DMS114 treated with DMSO at 0.1 percent for 48 hours (cell line): Measurements from ENCODE around the gene NR1H4.
"Not testable (repeated sequence)": the region's sequence is repeated elsewhere in the genome, so short reads cannot be mapped to it uniquely, and the experiment has no call there.

Experiments used
- DNase-seq: peaks from one replicate; lab custom pipeline; 2025; ENCODE audit not compliant: unreplicated experiment; lab: John Stamatoyannopoulos, UW

Gene NR1H4

GRCh38 chr12:100565987-100566545 lies 92.4 kb downstream of the NR1H4 start:
- DNase-seq = no peak

- DNase-seq = no peak
These were observed 93.4 kb downstream of the NR1H4 start for GRCh38 chr12:100566887-100567637.

DNA sequence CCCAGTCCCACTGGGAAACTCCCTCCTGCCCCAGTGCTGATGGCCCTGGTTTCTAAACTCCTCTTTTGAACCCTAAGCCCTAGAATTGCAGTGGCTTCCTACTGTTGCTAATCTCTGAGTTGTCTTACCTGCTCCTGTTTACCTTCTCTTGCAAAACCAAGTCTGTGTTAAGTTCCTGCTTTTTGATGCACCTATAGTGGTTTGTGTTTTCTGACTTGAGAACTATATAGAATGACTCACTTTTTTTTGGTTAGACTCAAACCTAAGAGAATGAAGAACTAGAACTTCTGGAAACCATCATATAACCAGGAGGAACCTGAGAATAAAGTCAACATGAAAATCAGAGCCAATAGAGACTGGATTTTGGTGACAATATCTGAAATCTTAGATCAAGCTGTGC lies 94.3 kb downstream of the NR1H4 start:
- no peak for DNase-seq

GRCh38 chr12:100572184-100572583 lies 98.5 kb downstream of the NR1H4 start:
- DNase-seq = no peak

DNA sequence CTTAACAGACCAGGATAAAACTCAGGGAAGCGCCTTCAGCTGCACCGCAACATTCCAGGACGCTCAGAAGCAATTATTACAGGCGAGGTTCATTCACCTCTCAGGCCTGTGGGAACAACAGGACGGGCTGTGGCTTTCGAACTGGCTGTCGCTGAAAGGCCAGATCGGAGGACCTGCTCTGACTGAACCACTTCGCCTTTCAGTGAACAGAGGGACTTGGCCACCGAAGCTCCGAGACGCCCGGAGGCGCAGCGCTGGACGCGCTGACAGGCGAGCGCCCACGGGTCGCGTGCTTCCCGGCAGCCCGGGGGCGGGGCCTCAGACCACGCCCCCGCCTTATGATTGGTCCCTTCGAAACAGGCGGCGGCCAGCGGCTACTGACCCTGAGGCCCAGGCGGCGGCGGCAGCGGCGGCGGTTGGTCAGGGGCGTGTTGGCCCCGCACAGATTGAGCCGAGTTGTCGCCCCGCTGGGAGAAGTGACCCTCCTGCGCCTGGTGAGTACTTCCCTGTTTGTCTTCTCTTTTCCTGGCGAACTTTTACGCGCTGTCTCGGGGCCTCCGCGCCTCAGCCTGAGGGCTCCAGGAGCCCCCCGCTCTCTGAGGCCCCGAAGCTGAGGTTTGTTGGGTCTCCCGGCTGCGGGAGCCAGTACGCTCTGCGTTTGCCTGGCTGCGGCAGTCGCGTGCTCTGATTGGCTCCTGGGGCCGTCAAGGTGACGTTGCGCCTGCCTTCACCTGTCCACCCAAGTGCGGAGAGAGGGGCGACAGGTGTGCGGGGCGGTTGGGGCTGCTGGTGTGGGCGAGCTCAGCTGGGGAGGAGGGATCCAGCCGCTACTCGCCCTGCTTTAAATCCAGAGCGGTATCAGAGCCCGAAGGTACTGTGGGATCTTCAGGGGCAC lies 99.9 kb downstream of the NR1H4 start, which contains the start of gene GAS2L3:
Gene GAS2L3 (plus strand): TSS at position 393 of the 895 bp plus-strand sequence. CDS start 21,221 bp downstream, outside the sequence.
- DNase-seq = peak; percentile 81

DNA sequence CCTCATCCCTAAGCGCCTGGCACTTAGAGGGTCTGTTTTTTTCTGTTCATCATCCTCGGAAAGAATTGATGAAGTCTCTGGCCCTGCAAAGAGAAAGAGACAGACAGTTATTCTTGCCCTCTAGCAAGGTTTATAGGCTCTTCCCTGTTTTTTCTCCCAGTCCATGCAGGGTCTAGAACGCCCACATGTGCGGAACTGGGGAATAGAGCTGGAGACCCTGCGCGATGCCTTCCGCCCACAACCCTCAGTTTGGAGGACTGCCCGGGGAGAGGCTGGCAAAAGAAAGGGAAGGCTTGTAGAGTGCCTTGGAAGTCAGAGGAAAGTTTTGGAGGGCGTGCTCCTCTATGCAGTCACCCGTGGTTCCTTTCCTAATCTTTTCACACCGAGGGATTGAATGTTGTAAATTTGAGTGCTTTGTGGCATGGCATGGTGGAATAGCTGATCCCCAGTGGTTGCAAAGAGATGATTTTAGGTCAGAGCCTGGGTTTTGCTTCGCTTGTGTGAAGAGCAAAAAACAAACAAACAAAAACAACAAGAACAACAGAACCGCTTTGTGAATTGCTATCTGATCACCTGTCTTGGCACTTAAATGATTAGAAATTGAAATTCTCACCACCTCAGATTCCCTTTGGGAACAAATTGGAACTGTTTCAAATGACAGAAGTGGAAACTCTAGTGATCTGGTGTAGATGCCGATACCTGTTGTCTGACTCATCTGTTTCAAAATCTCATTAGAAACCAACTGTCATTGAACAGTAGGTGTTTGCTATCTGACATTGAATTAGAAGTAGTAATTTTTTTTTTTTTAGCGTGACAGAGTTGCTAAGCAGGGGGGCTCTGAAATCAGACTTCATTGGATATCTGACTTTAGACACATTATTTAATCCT lies 100.8 kb downstream of the NR1H4 start:
- DNase-seq = no peak

DNA sequence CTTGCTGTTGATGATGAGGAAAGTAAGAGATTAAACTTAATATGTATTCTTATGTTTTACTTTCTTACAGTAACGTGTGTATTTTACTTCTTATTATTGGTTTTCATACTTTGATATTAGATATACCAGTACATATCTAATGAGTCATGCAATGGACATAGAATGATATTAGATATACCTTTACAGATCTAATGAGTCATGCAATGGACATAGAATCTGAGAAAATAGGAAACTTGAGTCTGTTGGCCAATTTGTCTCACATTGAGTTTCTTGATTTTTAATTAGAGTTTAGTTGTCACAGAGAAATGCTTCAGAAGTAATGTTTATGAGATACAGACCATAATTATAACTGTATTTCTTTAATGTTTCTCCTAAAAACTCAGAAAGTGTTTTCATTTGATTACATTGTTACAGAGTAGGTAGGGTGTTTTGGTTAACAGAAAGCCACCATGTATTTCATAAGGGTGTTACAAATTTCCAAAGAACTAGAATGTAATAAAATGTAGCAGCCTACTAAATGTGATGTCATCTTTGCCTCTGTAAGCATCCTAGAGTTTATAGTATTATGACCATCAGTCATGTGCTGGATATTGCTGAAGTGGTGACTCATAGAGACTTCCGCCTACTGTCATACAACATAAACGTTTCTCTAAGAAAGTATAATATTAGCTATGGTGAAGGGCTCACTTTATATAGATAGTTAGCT lies 102.8 kb downstream of the NR1H4 start:
- no peak for DNase-seq

- DNase-seq = no peak
These were observed 105.3 kb downstream of the NR1H4 start for GRCh38 chr12:100578923-100579322.

DNA sequence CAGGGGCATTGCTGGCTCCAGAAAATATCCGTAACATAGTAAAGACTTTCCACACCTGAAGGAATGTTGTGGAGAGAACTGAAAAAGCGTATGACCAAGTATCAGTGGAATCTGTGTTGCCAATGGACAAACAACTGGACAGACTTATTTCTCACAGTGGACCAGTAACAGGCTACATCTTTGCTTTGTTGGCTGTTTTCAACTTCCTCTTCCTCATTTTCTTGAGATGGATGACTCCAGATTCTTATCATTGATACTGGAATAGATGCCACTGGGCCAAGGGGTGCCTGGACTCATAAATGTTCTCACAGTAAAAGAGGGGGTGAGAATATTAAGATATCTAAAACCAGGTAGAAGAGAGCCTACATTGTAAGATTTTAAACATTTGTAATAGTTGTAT lies 106.2 kb downstream of the NR1H4 start:
- no peak for DNase-seq

- DNase-seq = no peak
These were observed 110.6 kb downstream of the NR1H4 start for GRCh38 chr12:100584256-100584655.

DNA sequence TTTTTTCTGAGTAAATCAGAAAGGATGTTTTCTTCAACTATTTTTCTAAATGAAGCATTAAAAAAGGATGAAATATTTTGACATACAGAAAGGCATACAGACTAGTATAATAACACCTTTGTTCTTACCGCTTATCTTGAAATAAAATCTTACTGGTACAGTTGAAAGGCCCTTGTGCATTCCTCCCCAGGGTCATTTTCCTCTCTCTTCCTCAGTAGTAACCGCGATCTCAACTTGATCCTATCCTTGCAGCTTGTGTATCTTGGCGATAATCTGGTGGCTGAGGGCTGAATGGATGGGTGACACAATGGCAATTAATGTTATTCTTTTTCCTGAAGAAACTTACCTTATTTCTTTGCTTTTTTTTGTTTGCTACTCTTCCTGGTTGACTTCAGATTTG lies 118.3 kb downstream of the NR1H4 start:
- no peak for DNase-seq

DNA sequence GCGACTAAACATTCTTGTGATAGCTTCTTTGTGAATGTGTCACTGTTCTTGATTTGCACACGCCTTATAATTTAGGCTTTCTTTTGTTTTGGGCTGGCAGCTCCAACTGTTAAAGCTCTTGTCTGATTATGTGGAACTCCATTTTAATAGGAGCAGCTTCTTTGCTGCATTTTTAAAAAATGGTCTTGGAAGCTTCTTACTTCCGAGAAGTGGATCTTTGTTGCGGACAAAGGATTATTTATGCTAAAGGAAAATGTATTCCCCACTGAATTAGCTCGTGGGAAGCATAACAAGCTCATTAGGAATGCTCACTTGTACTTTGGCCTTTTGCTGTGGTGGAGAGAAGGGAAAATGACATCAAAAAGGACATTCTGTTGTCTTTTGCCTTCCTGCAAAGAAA lies 119.8 kb downstream of the NR1H4 start:
- DNase-seq = no peak

GRCh38 chr12:100601626-100602025 lies 128.0 kb downstream of the NR1H4 start:
- DNase-seq = no peak

DNA sequence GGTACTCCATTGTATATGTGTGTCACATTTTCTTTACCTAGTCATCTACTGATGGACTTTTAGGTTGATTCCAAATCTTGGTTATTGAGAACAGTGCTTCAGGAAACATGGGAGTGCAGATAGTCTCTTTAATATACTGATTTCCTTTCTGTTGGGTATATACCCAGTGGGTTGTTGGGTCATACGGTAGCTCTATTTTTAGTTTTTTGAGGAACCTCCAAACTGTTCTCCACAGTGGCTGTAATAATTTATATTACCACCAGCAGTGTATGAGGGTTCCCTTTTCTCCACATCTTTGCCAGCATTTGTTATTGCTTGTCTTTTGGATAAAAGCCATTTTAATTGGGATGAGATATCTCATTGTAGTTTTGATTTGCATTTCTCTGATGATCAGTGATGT lies 129.3 kb downstream of the NR1H4 start:
- DNase-seq = not testable (repeated sequence)

GRCh38 chr12:100608776-100609175 lies 135.1 kb downstream of the NR1H4 start:
- DNase-seq = no peak

DNA sequence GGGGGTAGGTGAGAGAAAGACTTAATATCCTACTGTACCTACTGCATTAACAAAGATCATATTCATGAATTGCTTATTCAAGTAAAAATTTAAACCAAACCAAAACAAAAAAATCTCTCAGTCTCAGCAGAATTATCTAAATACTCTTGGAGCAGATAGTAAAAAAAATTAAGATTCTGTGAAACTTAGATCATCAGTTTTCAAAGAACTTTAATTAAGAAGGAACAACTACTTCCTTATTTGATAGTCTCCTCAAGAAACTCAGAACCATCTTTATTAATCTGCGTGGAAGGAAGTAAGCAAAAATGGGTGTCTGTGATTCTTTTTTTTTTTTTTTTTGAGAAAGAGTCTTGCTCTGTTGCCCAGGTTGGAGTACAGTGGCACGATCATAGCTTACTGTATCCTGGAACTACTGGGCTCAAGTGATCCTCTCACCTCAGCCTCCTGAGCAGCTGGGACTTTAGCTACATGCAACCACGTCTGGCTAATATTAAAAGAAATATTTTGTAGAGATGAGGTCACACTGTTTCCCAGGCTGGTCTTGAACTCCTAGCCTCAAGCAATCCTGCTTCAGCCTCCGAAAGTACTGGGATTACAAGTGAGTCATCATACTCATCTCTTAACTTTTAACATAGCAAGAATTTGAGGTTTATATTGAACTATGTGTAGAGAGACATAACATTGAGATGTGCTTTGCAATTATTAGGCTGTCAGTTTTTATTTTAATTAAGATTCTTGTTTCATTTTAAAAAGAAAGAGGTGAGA lies 137.2 kb downstream of the NR1H4 start:
- no peak for DNase-seq

DNA sequence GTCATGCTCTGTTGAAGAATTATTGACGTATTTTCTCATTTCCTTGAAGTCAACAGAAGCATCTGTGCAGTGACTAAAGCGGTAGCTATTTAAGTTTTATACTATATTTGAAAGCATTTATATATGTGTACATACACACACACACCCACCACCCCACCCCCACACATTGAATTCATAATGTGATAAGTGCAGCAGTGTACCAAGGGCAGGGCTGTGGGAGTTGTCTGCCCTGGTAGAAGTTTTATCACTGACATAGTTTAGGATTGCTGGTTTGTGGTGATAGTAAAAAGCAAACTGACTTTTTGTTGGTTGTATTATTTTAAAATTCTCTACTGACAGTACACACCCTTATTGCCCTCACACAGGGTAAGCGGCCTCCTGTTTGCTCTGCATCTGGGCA lies 138.9 kb downstream of the NR1H4 start:
- no peak for DNase-seq
